ENCODE data around the gene PEX14. TPM values are rescaled to one million over a fixed set of nuclear protein-coding genes. Genes with fewer than 3 reads are reported as not detected.

PEX14 gene
- total RNA-seq, 4 donors from 2014 or later = 16.3 to 29.7 (median 26.2) TPM

- Histone ChIP-seq H3K9me3 (no peaks in the 10 kb centered on the region), H3K27me3 (no peaks in the 10 kb centered on the region), H3K36me3 (no peaks in the 10 kb centered on the region), H3K4me3 (peak overlapping the region; percentile 56 to 78 (median 65)), H3K27ac (peak overlapping the region; percentile 33 to 83 (median 70)), H3K4me1 (peaks cover 0 to 24% (median 9%) of the 10 kb centered on the region in 4 donors)
- TF ChIP-seq CTCF (IDR thresholded peaks at IDR 0.05) (no peak), POLR2A (IDR thresholded peaks at IDR 0.05) (no peak)
- DNase-seq = no peak
These were observed 43.5 kb upstream of the PEX14 start for GRCh38 chr1:10431070-10431730.

- DNase-seq = no peak
- Histone ChIP-seq H3K27me3 (no peaks in the 10 kb centered on the region), H3K27ac (no peak overlapping the region), H3K36me3 (no peaks in the 10 kb centered on the region), H3K9me3 (no peaks in the 10 kb centered on the region), H3K4me1 (peaks cover 0 to 18% (median 9%) of the 10 kb centered on the region in 4 donors), H3K4me3 (no peak overlapping the region)
- TF ChIP-seq CTCF (IDR thresholded peaks at IDR 0.05) = no peak
- TF ChIP-seq POLR2A (IDR thresholded peaks at IDR 0.05) = no peak
These were observed 41.6 kb upstream of the PEX14 start for GRCh38 chr1:10432910-10433700.

- Histone ChIP-seq H3K9me3 (no peaks in the 10 kb centered on the region), H3K27ac (no peak overlapping the region), H3K4me1 (peaks cover 0 to 18% (median 9%) of the 10 kb centered on the region in 4 donors), H3K36me3 (no peaks in the 10 kb centered on the region), H3K4me3 (no peak overlapping the region), H3K27me3 (no peaks in the 10 kb centered on the region)
- DNase-seq = no peak
- TF ChIP-seq POLR2A (IDR thresholded peaks at IDR 0.05) (no peak), CTCF (IDR thresholded peaks at IDR 0.05) (no peak)
These were observed 41.0 kb upstream of the PEX14 start for GRCh38 chr1:10433790-10434189.

- Histone ChIP-seq H3K4me3 (no peak overlapping the region), H3K36me3 (no peaks in the 10 kb centered on the region), H3K9me3 (no peaks in the 10 kb centered on the region), H3K27me3 (no peaks in the 10 kb centered on the region), H3K27ac (no peak overlapping the region), H3K4me1 (peaks cover 0 to 16% (median 8%) of the 10 kb centered on the region in 4 donors)
- TF ChIP-seq CTCF (IDR thresholded peaks at IDR 0.05) (no peak), POLR2A (IDR thresholded peaks at IDR 0.05) (no peak)
- DNase-seq = no peak
These were observed 40.2 kb upstream of the PEX14 start for GRCh38 chr1:10434590-10434989.

- no peaks in the 10 kb centered on the region for H3K9me3 ChIP-seq
- TF ChIP-seq CTCF (IDR thresholded peaks at IDR 0.05) (no peak), POLR2A (IDR thresholded peaks at IDR 0.05) (no peak)
- no peak overlapping the region for H3K27ac ChIP-seq
- peaks cover 0 to 1% (median 0%) of the 10 kb centered on the region in 4 donors for H3K4me1 ChIP-seq
- no peak overlapping the region for H3K4me3 ChIP-seq
- no peaks in the 10 kb centered on the region for H3K36me3 ChIP-seq
- H3K27me3 ChIP-seq = no peaks in the 10 kb centered on the region
- DNase-seq = no peak
These were observed 37.7 kb upstream of the PEX14 start for GRCh38 chr1:10437052-10437451.
